Erythroblast (primary cell): Measurements from ENCODE around the gene TCIRG1.
A peak's percentile ranks its signal among the peaks of the same experiment; 100 is the strongest.

ENCODE experiments used
- GATA1 ChIP-seq: IDR thresholded peaks from 2 replicates; pipeline ENCODE4 v1.6.1; 2011; ENCODE audit warnings: low read depth, mild to moderate bottlenecking, control low read depth, low read length, moderate library complexity
- POLR2A ChIP-seq: IDR thresholded peaks from 2 replicates; pipeline ENCODE4 v1.6.1; 2011; ENCODE audit warnings: mild to moderate bottlenecking, low read length

- TF ChIP-seq POLR2A: peak; percentile 84
- no peak for TF ChIP-seq GATA1
Observed at GRCh38 chr11:68030318-68031143, 8.3 kb upstream of the TCIRG1 start, which contains the start of gene NDUFS8.
